NCI-H2029 (cell line): ENCODE results near the gene TAS2R31.

Source experiments
- DNase-seq: peaks from one replicate; lab custom pipeline; 2025; lab: John Stamatoyannopoulos, UW

TAS2R31 gene

GRCh38 chr12:10998204-10998603, 33.0 kb downstream of the TAS2R31 start, which contains the start of gene TAS2R20:
TSS of gene TAS2R20 (minus strand) at chr12:10998304. CDS start at chr12:10997875, 429 bp downstream.
- no peak for DNase-seq

- no peak for DNase-seq
These were observed 36.9 kb downstream of the TAS2R31 start for GRCh38 chr12:10994307-10994706.

GRCh38 chr12:10989107-10989506, 42.1 kb downstream of the TAS2R31 start:
- DNase-seq: no peak

GRCh38 chr12:10986812-10987211, 44.4 kb downstream of the TAS2R31 start, which contains the start of gene TAS2R50:
TSS of gene TAS2R50 (minus strand) at chr12:10986912. CDS start at chr12:10986860, 52 bp downstream.
- DNase-seq: no peak

- no peak for DNase-seq
These were observed 49.0 kb downstream of the TAS2R31 start for GRCh38 chr12:10982244-10982643.
